Spleen (tissue), 7 donors: ENCODE measurements around the gene FREM2.

Source experiments
- CTCF ChIP-seq, 11 experiments: fragments of 200-600 bp in 7 of 11; fragments of 450-650 bp in 4 of 11; sonication (generic) in 4 of 11; IDR thresholded peaks in 8 of 11; conservative IDR thresholded peaks in 3 of 11; 1 replicate in 7 of 11; 2 replicates in 4 of 11; pipeline versions ENCODE4 v1.4.0 to v1.8.0; 2016 to 2021; ENCODE audit warnings: antibody characterized with exemption in 11 of 11, inconsistent platforms in 4 of 11, mild to moderate bottlenecking in 1 of 11
- POLR2A ChIP-seq, 3 donors: fragments of 450-650 bp; IDR thresholded peaks; one replicate each; pipeline ENCODE4 v1.5.1; 2017; ENCODE audit warnings: antibody characterized with exemption in 3 of 3, mild to moderate bottlenecking in 1 of 3
- donor health status: DM: no; HTN: no; CAD: no; lungs with moderate emphysema.
- donor health status: DM: no; HTN: no; CAD: no.
- donor health status: DM: no; HTN: no; CAD: no.

GRCh38 chr13:38662362-38662761 lies 24.5 kb upstream of the FREM2 start:
- TF ChIP-seq CTCF (IDR thresholded peaks at IDR 0.05 in 8 of 11, conservative IDR thresholded peaks at IDR 0.05 in 3 of 11) (no peak), POLR2A (IDR thresholded peaks at IDR 0.05) (no peak)
